Skeletal muscle tissue (tissue), 4 donors: ENCODE results near the gene PLCB1. TPM values are rescaled to one million over a fixed set of nuclear protein-coding genes. Genes with fewer than 3 reads are reported as not detected.

Source experiments
- H3K27ac ChIP-seq: one replicate; pipeline ENCODE4 v1.7.0; 2013; ENCODE audit warnings: mild to moderate bottlenecking, low read depth, low read length, inconsistent platforms
- H3K27me3 ChIP-seq, 3 donors: one replicate each; pipeline ENCODE4 v1.7.0; 2013; ENCODE audit warnings: low read length in 3 of 3; ENCODE audit not compliant: control insufficient read depth in 3 of 3, insufficient read depth in 3 of 3
- H3K36me3 ChIP-seq, 3 donors: one replicate each; pipeline ENCODE4 v1.7.0; 2013; ENCODE audit warnings: low read length in 3 of 3; ENCODE audit not compliant: control insufficient read depth in 3 of 3, insufficient read depth in 3 of 3
- H3K4me1 ChIP-seq, 3 donors: one replicate each; pipeline ENCODE4 v1.7.0; 2013; ENCODE audit warnings: low read length in 3 of 3, mild to moderate bottlenecking in 3 of 3; ENCODE audit not compliant: control insufficient read depth in 3 of 3, insufficient read depth in 3 of 3
- H3K4me3 ChIP-seq, 3 donors: one replicate each; pipeline ENCODE4 v1.7.0; 2013; ENCODE audit warnings: low read length in 3 of 3
- H3K9ac ChIP-seq, 3 donors: one replicate each; pipeline ENCODE4 v1.7.0; 2013; ENCODE audit warnings: low read length in 3 of 3, mild to moderate bottlenecking in 3 of 3, moderate library complexity in 2 of 3, low read depth in 1 of 3
- H3K9me3 ChIP-seq, 3 donors: one replicate each; pipeline ENCODE4 v1.7.0; 2013; ENCODE audit warnings: low read length in 3 of 3; ENCODE audit not compliant: control insufficient read depth in 3 of 3
- total RNA-seq: library from RNA; depleted of rRNA; stranded (reverse); fragments of >200 nt; gene quantifications from one replicate; pipeline ENCODE4 v1.2.3, GENCODE V29; 2014
- donor health status: Osteomylitis.

The PLCB1 gene
- total RNA-seq, 1 donor from 2014 or later = 13.0 TPM

GRCh38 chr20:8602389-8603116 is 470.5 kb downstream of the PLCB1 start:
- Histone ChIP-seq H3K9ac (no peak overlapping the region), H3K27ac (no peak overlapping the region), H3K9me3 (no peaks in the 10 kb centered on the region), H3K36me3 (no peaks in the 10 kb centered on the region), H3K27me3 (no peaks in the 10 kb centered on the region), H3K4me3 (no peak overlapping the region), H3K4me1 (no peaks in the 10 kb centered on the region)

DNA sequence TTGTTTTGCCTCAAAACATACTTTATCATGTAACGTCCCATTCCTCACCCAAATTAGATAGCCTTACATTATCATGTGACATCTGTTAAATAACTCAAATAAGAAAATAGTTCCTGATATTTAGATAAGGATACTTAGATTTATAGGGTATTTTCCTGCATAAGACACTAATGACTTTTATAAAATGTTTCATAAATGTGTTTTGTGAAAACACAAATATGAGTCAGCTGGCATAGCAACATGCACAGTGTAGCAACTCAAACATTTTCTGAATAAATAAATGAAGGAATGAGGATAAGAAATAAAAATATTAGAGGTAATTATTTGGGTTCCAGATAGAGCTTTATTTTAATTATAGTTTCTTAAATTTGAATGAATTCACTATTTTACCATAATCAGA is 476.4 kb downstream of the PLCB1 start:
- Histone ChIP-seq H3K27ac (no peak overlapping the region), H3K4me3 (no peak overlapping the region), H3K36me3 (no peaks in the 10 kb centered on the region), H3K27me3 (no peaks in the 10 kb centered on the region), H3K9ac (no peak overlapping the region), H3K9me3 (no peaks in the 10 kb centered on the region), H3K4me1 (no peaks in the 10 kb centered on the region)

DNA sequence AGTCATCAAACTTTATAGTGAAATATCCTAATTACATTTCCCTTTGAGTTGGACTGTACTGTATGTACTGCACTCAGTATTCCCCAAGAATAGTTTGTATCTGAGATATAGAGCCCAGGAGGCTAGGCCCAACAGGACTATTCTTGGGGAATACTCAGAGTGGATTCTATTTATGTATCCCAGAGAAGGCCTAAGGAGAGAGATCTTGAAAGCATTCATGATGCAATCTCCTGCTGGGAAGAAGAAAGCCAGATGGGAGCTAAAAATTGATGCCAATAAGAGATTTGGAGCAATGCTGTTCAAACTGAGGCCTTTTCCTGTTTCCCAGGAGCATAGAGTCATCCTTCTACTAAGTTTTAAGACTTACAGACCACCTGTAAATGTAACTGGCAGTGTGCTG is 484.7 kb downstream of the PLCB1 start:
- no peak overlapping the region for H3K27ac ChIP-seq
- no peaks in the 10 kb centered on the region for H3K36me3 ChIP-seq
- no peaks in the 10 kb centered on the region for H3K4me1 ChIP-seq
- H3K9me3 ChIP-seq = no peaks in the 10 kb centered on the region
- H3K9ac ChIP-seq = no peak overlapping the region
- no peaks in the 10 kb centered on the region for H3K27me3 ChIP-seq
- no peak overlapping the region for H3K4me3 ChIP-seq

DNA sequence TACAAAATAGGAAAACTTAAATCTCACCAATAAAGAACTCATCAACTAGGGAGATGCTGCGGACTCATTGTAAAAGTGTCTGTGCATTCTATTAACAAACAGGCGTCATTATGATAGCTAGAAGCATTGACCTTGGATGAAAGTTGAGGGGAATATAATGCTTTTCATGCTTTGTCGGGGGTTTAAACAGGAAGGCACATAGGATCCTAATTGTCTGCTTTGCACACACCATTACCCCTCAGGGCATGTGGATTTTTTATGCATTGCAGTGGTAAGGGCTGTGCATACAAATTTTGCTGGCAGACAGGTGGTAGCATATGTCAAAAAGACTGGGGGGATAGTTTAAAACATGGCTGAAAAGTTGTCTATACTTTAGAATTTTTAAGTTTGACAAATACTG is 488.9 kb downstream of the PLCB1 start:
- Histone ChIP-seq H3K9ac (no peak overlapping the region), H3K27me3 (no peaks in the 10 kb centered on the region), H3K4me3 (no peak overlapping the region), H3K27ac (no peak overlapping the region), H3K36me3 (no peaks in the 10 kb centered on the region), H3K4me1 (no peaks in the 10 kb centered on the region), H3K9me3 (no peaks in the 10 kb centered on the region)

GRCh38 chr20:8624046-8624445 is 492.0 kb downstream of the PLCB1 start:
- Histone ChIP-seq H3K27me3 (no peaks in the 10 kb centered on the region), H3K36me3 (no peaks in the 10 kb centered on the region), H3K27ac (no peak overlapping the region), H3K4me3 (no peak overlapping the region), H3K9ac (no peak overlapping the region), H3K9me3 (no peaks in the 10 kb centered on the region), H3K4me1 (peaks cover 0 to 6% (median 0%) of the 10 kb centered on the region in 3 donors)

- peaks cover 0 to 6% (median 0%) of the 10 kb centered on the region in 3 donors for H3K4me1 ChIP-seq
- H3K4me3 ChIP-seq = no peak overlapping the region
- H3K27me3 ChIP-seq = no peaks in the 10 kb centered on the region
- H3K9me3 ChIP-seq = no peaks in the 10 kb centered on the region
- H3K27ac ChIP-seq = no peak overlapping the region
- H3K36me3 ChIP-seq = no peaks in the 10 kb centered on the region
- H3K9ac ChIP-seq = no peak overlapping the region
Measured at GRCh38 chr20:8624616-8625015, 492.6 kb downstream of the PLCB1 start.

GRCh38 chr20:8627340-8628004 is 495.4 kb downstream of the PLCB1 start:
- no peaks in the 10 kb centered on the region for H3K36me3 ChIP-seq
- no peak overlapping the region for H3K9ac ChIP-seq
- H3K27me3 ChIP-seq = no peaks in the 10 kb centered on the region
- peak overlapping the region in 2 of 3 donors; percentile 6 to 67 for H3K4me3 ChIP-seq
- peaks cover 0 to 6% (median 0%) of the 10 kb centered on the region in 3 donors for H3K4me1 ChIP-seq
- H3K27ac ChIP-seq = no peak overlapping the region
- no peaks in the 10 kb centered on the region for H3K9me3 ChIP-seq

GRCh38 chr20:8631271-8631670 is 499.2 kb downstream of the PLCB1 start:
- Histone ChIP-seq H3K9ac (no peak overlapping the region), H3K4me1 (peaks cover 0 to 6% (median 0%) of the 10 kb centered on the region in 3 donors), H3K4me3 (no peak overlapping the region), H3K27ac (no peak overlapping the region), H3K27me3 (no peaks in the 10 kb centered on the region), H3K9me3 (no peaks in the 10 kb centered on the region), H3K36me3 (no peaks in the 10 kb centered on the region)

- Histone ChIP-seq H3K36me3 (no peaks in the 10 kb centered on the region), H3K4me3 (no peak overlapping the region), H3K9ac (no peak overlapping the region), H3K4me1 (no peaks in the 10 kb centered on the region), H3K9me3 (no peaks in the 10 kb centered on the region), H3K27ac (no peak overlapping the region), H3K27me3 (no peaks in the 10 kb centered on the region)
Measured at GRCh38 chr20:8633366-8633765, 501.3 kb downstream of the PLCB1 start.

DNA sequence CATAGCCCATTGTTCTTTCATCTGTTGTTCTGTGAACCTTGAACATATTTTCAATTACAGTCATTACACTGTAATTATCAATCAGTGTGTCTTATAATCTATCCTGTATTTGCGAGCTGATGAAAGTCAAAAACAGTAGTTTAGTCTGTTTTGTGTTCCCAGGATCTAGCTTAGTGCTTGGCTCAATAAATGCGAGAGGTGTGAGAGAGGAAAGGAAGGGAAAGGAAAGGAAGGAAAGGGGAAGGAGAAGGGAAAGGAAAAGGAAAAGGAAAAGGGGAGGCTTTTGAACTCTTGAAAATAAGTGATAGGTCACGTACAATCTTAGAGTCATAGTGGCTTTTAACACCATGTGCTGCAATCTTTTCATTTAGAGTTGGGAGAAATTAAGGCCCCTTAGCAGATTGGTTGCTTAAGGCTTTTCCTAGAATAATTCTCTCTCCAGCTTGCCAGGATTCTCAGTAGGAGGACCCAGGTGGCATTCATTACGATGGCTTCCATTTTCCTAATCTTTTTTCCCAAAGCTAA is 503.0 kb downstream of the PLCB1 start:
- Histone ChIP-seq H3K9me3 (no peaks in the 10 kb centered on the region), H3K27ac (no peak overlapping the region), H3K27me3 (no peaks in the 10 kb centered on the region), H3K4me3 (no peak overlapping the region), H3K36me3 (no peaks in the 10 kb centered on the region), H3K4me1 (no peaks in the 10 kb centered on the region), H3K9ac (no peak overlapping the region)
